GM06990 (cell line): ENCODE measurements around the gene SEZ6.

Source experiments
- DNase-seq: peaks from one replicate; pipeline ENCODE4 v3.0.0-alpha.2; 2011; ENCODE audit not compliant: insufficient read length; ENCODE audit errors: extremely low read depth
- H3K27me3 ChIP-seq: replicated peaks from 2 replicates; pipeline ENCODE4 v1.6.0; 2011; ENCODE audit warnings: low read length; ENCODE audit not compliant: control insufficient read depth, insufficient read depth
- H3K36me3 ChIP-seq: 2 replicates; pipeline ENCODE4 v1.5.1; 2011; ENCODE audit warnings: low read length; ENCODE audit not compliant: control insufficient read depth, insufficient read depth
- H3K4me3 ChIP-seq: replicated peaks from 2 replicates; pipeline ENCODE4 v1.5.1; 2011; ENCODE audit warnings: low read depth, mild to moderate bottlenecking, control low read depth, low read length
- CTCF ChIP-seq: IDR thresholded peaks from 2 replicates; pipeline ENCODE4 v1.5.1; 2011; ENCODE audit warnings: low read length, control low read depth, mild to moderate bottlenecking, inconsistent platforms; ENCODE audit not compliant: insufficient read depth, poor library complexity, severe bottlenecking

Gene SEZ6

GRCh38 chr17:28949185-28950016 lies 56.4 kb downstream of the SEZ6 start:
- H3K4me3 ChIP-seq = peak overlapping the region; percentile 93
- DNase-seq = peak; percentile 71

GRCh38 chr17:28948873-28949184 lies 57.0 kb downstream of the SEZ6 start:
- no peak for TF ChIP-seq CTCF
- Histone ChIP-seq H3K27me3 (no peaks in the 10 kb centered on the region), H3K4me3 (peak overlapping the region; percentile 93), H3K36me3 (no peaks in the 10 kb centered on the region; the same call in 1 of the 2 replicates)
- DNase-seq = no peak

More at GRCh38 chr17:28949185-28950016, 56.4 kb downstream of the SEZ6 start:
- H3K27me3 ChIP-seq = no peaks in the 10 kb centered on the region
- TF ChIP-seq CTCF = no peak
- H3K36me3 ChIP-seq = no peaks in the 10 kb centered on the region; the same call in 1 of the 2 replicates

- no peak for TF ChIP-seq CTCF
- peak overlapping the region; percentile 93 for H3K4me3 ChIP-seq
- no peaks in the 10 kb centered on the region; the same call in 1 of the 2 replicates for H3K36me3 ChIP-seq
- no peak for DNase-seq
- H3K27me3 ChIP-seq = no peaks in the 10 kb centered on the region
These were observed 57.5 kb downstream of the SEZ6 start for GRCh38 chr17:28948342-28948741.

GRCh38 chr17:28947639-28948038 lies 58.2 kb downstream of the SEZ6 start:
- no peaks in the 10 kb centered on the region; the same call in 1 of the 2 replicates for H3K36me3 ChIP-seq
- TF ChIP-seq CTCF = no peak
- H3K4me3 ChIP-seq = no peak overlapping the region
- no peaks in the 10 kb centered on the region for H3K27me3 ChIP-seq
- no peak for DNase-seq

GRCh38 chr17:28946239-28946638 lies 59.6 kb downstream of the SEZ6 start:
- Histone ChIP-seq H3K36me3 (no peaks in the 10 kb centered on the region; the same call in 1 of the 2 replicates), H3K4me3 (peak overlapping the region; percentile 27; the same call in 1 of the 2 replicates), H3K27me3 (no peaks in the 10 kb centered on the region)
- DNase-seq = no peak
- no peak for TF ChIP-seq CTCF
